A204.1 (cell line): ENCODE measurements around the gene FZD1.

Source experiments
- FAIRE-seq: peaks from 2 replicates; lab custom pipeline; 2012; peaks lifted over from hg19 to GRCh38; lab: Jason Lieb, UNC

FZD1 gene

GRCh38 chr7:91265693-91266066 lies 1.4 kb downstream of the FZD1 start:
- no peak for FAIRE-seq

- FAIRE-seq: no peak
These were observed 1.9 kb downstream of the FZD1 start for GRCh38 chr7:91266067-91266688.

- no peak for FAIRE-seq
These were observed 2.5 kb downstream of the FZD1 start for GRCh38 chr7:91266689-91267090.

GRCh38 chr7:91267171-91267955 lies 3.1 kb downstream of the FZD1 start:
- no peak for FAIRE-seq

GRCh38 chr7:91270372-91270771 lies 6.1 kb downstream of the FZD1 start:
- FAIRE-seq: no peak

- no peak for FAIRE-seq
These were observed 12.7 kb downstream of the FZD1 start for GRCh38 chr7:91276909-91277308.

GRCh38 chr7:91280185-91280584 lies 16.0 kb downstream of the FZD1 start:
- FAIRE-seq: no peak

GRCh38 chr7:91280604-91281003 lies 16.4 kb downstream of the FZD1 start:
- FAIRE-seq: no peak

- FAIRE-seq: no peak
These were observed 21.6 kb downstream of the FZD1 start for GRCh38 chr7:91285696-91286355.

- FAIRE-seq: no peak
These were observed 22.2 kb downstream of the FZD1 start for GRCh38 chr7:91286432-91286831.

- FAIRE-seq: no peak
These were observed 23.3 kb downstream of the FZD1 start for GRCh38 chr7:91287371-91288084.

GRCh38 chr7:91288208-91288824 lies 24.1 kb downstream of the FZD1 start:
- no peak for FAIRE-seq

- no peak for FAIRE-seq
These were observed 25.5 kb downstream of the FZD1 start for GRCh38 chr7:91289633-91290254.

GRCh38 chr7:91291302-91291701 lies 27.1 kb downstream of the FZD1 start:
- no peak for FAIRE-seq

- FAIRE-seq: no peak
These were observed 27.7 kb downstream of the FZD1 start for GRCh38 chr7:91291902-91292301.

- no peak for FAIRE-seq
These were observed 28.3 kb downstream of the FZD1 start for GRCh38 chr7:91292506-91292905.

- no peak for FAIRE-seq
These were observed 28.9 kb downstream of the FZD1 start for GRCh38 chr7:91293136-91293535.

GRCh38 chr7:91293840-91294239 lies 29.6 kb downstream of the FZD1 start:
- FAIRE-seq: no peak

- FAIRE-seq: no peak
These were observed 30.5 kb downstream of the FZD1 start for GRCh38 chr7:91294639-91295220.

GRCh38 chr7:91295576-91295975 lies 31.3 kb downstream of the FZD1 start:
- FAIRE-seq: no peak

GRCh38 chr7:91297939-91298338 lies 33.7 kb downstream of the FZD1 start:
- FAIRE-seq: no peak
